Gastroesophageal sphincter (tissue), 4 donors: ENCODE measurements around the gene ITGB2. TPM values are rescaled to one million over a fixed set of nuclear protein-coding genes. Genes with fewer than 3 reads are reported as not detected.

Experiments
- ATAC-seq: fragments of 150-250 bp; one replicate; pipeline ENCODE4 v1.9.1; 2016; ENCODE audit warnings: mild to moderate bottlenecking, moderate library complexity
- H3K27ac ChIP-seq, 4 donors: fragments of 200-600 bp; sonication (generic) in 3 of 4; 1 replicate in 3 of 4; 2 replicates in 1 of 4; pipeline ENCODE4 v1.5.1; 2016 to 2019
- H3K27me3 ChIP-seq: fragments of 200-600 bp; sonication (generic); one replicate; pipeline ENCODE4 v1.5.1; 2019
- H3K36me3 ChIP-seq, 2 donors: fragments of 200-600 bp; sonication (generic); one replicate each; pipeline ENCODE4 v1.5.1; 2019; ENCODE audit warnings: control low read depth in 1 of 2
- H3K4me1 ChIP-seq, 3 donors: fragments of 200-600 bp; sonication (generic); 1 replicate in 2 of 3; 2 replicates in 1 of 3; pipeline ENCODE4 v1.5.1; 2016 to 2019; ENCODE audit warnings: control low read depth in 2 of 3
- H3K4me3 ChIP-seq, 2 donors: fragments of 200-600 bp; sonication (generic); one replicate each; pipeline ENCODE4 v1.5.1; 2019; ENCODE audit warnings: mild to moderate bottlenecking in 1 of 2, moderate library complexity in 1 of 2
- H3K9me3 ChIP-seq, 3 donors: fragments of 200-600 bp; sonication (generic); one replicate each; pipeline ENCODE4 v1.5.1; 2017 to 2019; ENCODE audit warnings: control low read depth in 2 of 3
- CTCF ChIP-seq, 4 experiments: fragments of 200-600 bp in 2 of 4; fragments of 450-650 bp in 2 of 4; sonication (generic) in 1 of 4; IDR thresholded peaks; one replicate each; pipeline ENCODE4 v1.5.1; 2017 to 2019; ENCODE audit warnings: antibody characterized with exemption in 4 of 4, mild to moderate bottlenecking in 2 of 4, moderate library complexity in 2 of 4
- EP300 ChIP-seq: sonication (generic); formaldehyde crosslinking; IDR thresholded peaks from one replicate; pipeline ENCODE4 v1.6.1; 2017; ENCODE audit warnings: antibody characterized with exemption, mild to moderate bottlenecking
- POLR2A ChIP-seq, 2 donors: fragments of 450-650 bp; IDR thresholded peaks; one replicate each; pipeline ENCODE4 v1.6.1; 2017; ENCODE audit warnings: antibody characterized with exemption in 2 of 2, mild to moderate bottlenecking in 2 of 2, moderate library complexity in 1 of 2
- POLR2AphosphoS5 ChIP-seq: sonication (generic); formaldehyde crosslinking; IDR thresholded peaks from one replicate; pipeline ENCODE4 v1.6.1; 2017; ENCODE audit warnings: antibody characterized with exemption
- WGBS, 2 donors: methylation state at CpG; one replicate each; pipeline ENCODE4 v1.1.5; 2018; ENCODE audit warnings: low coverage in 1 of 2; 5-methylcytosine and 5-hydroxymethylcytosine counted together
- total RNA-seq, 4 donors: library from RNA; depleted of rRNA; stranded (reverse); fragments of >200 nt; gene quantifications; one replicate each; pipeline ENCODE4 v1.1.0, GENCODE V29; 2016

ITGB2 gene
- total RNA-seq, 4 donors from 2014 or later = 10.4 to 112 (median 41.4) TPM

- WGBS, 2 donors = 83 to 89% methylated on average over 1 to 9 of the region's 44 CpGs
- Histone ChIP-seq H3K27ac (no peak overlapping the region), H3K4me3 (no peak overlapping the region), H3K27me3 (peaks cover 29% of the 10 kb centered on the region), H3K4me1 (peaks cover 0 to 3% (median 0%) of the 10 kb centered on the region in 3 donors), H3K36me3 (no peaks in the 10 kb centered on the region), H3K9me3 (no peaks in the 10 kb centered on the region)
- no peak for ATAC-seq
- no peak for TF ChIP-seq EP300
- TF ChIP-seq POLR2AphosphoS5 = no peak
- no peak for TF ChIP-seq CTCF (IDR thresholded peaks at IDR 0.05)
- no peak for TF ChIP-seq POLR2A (IDR thresholded peaks at IDR 0.05)
These were observed 34.3 kb downstream of the ITGB2 start for GRCh38 chr21:44886113-44887075.

GRCh38 chr21:44885615-44886014 is 35.1 kb downstream of the ITGB2 start:
- peaks cover 0 to 6% (median 3%) of the 10 kb centered on the region in 3 donors for H3K4me1 ChIP-seq
- peaks cover 21% of the 10 kb centered on the region for H3K27me3 ChIP-seq
- no peaks in the 10 kb centered on the region for H3K36me3 ChIP-seq
- H3K4me3 ChIP-seq = no peak overlapping the region
- WGBS, 2 donors = 75 to 86% methylated on average over 10 to 11 of the region's 11 CpGs
- no peak for ATAC-seq
- no peaks in the 10 kb centered on the region for H3K9me3 ChIP-seq
- TF ChIP-seq EP300 (no peak), POLR2AphosphoS5 (no peak), CTCF (IDR thresholded peaks at IDR 0.05) (no peak), POLR2A (IDR thresholded peaks at IDR 0.05) (no peak)
- no peak overlapping the region for H3K27ac ChIP-seq

GRCh38 chr21:44884097-44884496 is 36.6 kb downstream of the ITGB2 start:
- Histone ChIP-seq H3K9me3 (no peaks in the 10 kb centered on the region), H3K4me3 (no peak overlapping the region), H3K36me3 (no peaks in the 10 kb centered on the region), H3K27ac (no peak overlapping the region), H3K27me3 (peaks cover 6% of the 10 kb centered on the region), H3K4me1 (peaks cover 0 to 6% (median 3%) of the 10 kb centered on the region in 3 donors)
- TF ChIP-seq POLR2A (IDR thresholded peaks at IDR 0.05) (no peak), POLR2AphosphoS5 (no peak), EP300 (no peak), CTCF (IDR thresholded peaks at IDR 0.05) (no peak)
- no peak for ATAC-seq
- WGBS, 2 donors = 80 to 96% methylated on average over 2 to 3 of the region's 7 CpGs

GRCh38 chr21:44883250-44883649 is 37.4 kb downstream of the ITGB2 start:
- WGBS, 2 donors = no CpG with 5 or more reads among the region's 11 CpGs
- ATAC-seq = no peak
- Histone ChIP-seq H3K36me3 (no peaks in the 10 kb centered on the region), H3K27ac (no peak overlapping the region), H3K4me1 (peaks cover 0 to 6% (median 3%) of the 10 kb centered on the region in 3 donors), H3K4me3 (no peak overlapping the region), H3K27me3 (no peaks in the 10 kb centered on the region), H3K9me3 (no peaks in the 10 kb centered on the region)
- no peak for TF ChIP-seq CTCF (IDR thresholded peaks at IDR 0.05)
- no peak for TF ChIP-seq POLR2A (IDR thresholded peaks at IDR 0.05)
- TF ChIP-seq POLR2AphosphoS5 = no peak
- no peak for TF ChIP-seq EP300
